ENCODE results near the gene SELENOW. TPM values are rescaled to one million over a fixed set of nuclear protein-coding genes. Genes with fewer than 3 reads are reported as not detected.

SELENOW gene
- total RNA-seq, 4 donors from 2014 or later = 185 to 262 (median 222) TPM

DNA sequence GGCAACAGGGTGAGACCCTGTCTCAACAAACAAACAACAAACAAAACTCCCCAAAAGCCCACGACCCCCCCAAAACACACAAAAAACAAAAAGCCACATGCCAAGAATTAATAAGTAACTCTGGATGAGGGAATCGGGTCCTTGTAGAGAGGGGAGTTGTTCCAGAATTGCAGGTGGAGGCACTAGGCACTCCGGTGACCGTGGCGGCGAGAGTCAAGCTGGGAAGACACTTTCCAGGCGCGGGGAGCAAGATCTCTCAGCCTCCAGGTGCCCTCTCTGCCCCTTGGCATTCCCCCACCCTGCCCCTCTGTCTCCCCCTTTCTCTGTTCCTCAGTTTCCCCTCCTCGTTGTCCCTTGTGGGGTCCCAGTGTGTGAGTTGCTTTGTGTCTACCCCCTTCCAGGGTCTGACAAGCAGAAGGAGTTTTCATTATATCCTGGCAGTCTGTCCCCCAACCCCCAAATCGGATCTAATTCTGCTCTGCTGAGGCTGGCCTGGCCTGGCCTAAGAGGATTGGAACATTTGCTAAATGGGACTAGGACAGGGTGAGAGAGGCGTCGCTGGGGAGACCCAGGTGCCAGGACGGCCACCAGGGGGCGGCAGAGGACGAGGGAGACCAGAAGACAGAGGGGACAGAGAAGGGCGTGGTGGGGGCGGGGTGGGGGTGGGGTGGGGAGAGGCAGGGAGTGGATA is 34.9 kb downstream of the SELENOW start:
- TF ChIP-seq, protein P1, sequence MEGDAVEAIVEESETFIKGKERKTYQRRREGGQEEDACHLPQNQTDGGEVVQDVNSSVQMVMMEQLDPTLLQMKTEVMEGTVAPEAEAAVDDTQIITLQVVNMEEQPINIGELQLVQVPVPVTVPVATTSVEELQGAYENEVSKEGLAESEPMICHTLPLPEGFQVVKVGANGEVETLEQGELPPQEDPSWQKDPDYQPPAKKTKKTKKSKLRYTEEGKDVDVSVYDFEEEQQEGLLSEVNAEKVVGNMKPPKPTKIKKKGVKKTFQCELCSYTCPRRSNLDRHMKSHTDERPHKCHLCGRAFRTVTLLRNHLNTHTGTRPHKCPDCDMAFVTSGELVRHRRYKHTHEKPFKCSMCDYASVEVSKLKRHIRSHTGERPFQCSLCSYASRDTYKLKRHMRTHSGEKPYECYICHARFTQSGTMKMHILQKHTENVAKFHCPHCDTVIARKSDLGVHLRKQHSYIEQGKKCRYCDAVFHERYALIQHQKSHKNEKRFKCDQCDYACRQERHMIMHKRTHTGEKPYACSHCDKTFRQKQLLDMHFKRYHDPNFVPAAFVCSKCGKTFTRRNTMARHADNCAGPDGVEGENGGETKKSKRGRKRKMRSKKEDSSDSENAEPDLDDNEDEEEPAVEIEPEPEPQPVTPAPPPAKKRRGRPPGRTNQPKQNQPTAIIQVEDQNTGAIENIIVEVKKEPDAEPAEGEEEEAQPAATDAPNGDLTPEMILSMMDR (IDR thresholded peaks at IDR 0.05; ENCODE audit: low read depth) = no peak

DNA sequence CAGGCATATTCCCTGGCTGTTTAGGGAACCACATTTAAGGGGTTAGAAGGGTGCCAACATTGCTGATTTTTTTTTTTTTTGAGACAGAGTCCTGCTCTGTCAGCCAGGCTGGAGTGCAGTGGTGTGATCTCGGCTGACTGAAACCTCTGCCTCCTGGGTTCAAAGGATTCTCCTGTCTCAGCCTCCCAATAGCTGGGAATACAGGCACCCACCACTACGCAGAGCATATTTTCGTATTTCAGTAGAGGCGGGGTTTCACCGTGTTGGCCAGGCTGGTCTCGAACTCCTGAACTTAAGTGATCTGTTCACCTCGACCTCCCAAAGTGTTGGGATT is 35.5 kb downstream of the SELENOW start:
- TF ChIP-seq, protein P1 (IDR thresholded peaks at IDR 0.05; ENCODE audit: low read depth) = no peak

DNA sequence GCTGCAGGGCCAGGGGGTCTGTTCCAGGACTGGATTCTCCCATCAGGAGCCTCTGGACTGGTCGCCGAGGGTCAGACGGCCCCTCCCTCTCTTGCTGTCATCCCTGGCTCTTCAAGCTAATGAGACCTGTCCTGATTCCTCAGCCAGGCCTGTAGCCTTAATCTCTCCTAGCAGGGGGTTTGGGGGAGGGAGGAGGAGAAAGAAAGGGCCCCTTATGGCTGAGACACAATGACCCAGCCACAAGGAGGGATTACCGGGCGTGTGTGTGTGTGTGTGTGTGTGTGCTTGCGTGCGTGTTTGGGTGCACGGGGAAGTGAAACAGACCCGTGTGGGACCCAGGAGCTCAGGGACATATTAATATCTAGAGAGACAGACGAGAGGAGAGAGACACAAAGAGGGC is 41.4 kb downstream of the SELENOW start:
- TF ChIP-seq, protein P1 (IDR thresholded peaks at IDR 0.05; ENCODE audit: low read depth) = no peak

DNA sequence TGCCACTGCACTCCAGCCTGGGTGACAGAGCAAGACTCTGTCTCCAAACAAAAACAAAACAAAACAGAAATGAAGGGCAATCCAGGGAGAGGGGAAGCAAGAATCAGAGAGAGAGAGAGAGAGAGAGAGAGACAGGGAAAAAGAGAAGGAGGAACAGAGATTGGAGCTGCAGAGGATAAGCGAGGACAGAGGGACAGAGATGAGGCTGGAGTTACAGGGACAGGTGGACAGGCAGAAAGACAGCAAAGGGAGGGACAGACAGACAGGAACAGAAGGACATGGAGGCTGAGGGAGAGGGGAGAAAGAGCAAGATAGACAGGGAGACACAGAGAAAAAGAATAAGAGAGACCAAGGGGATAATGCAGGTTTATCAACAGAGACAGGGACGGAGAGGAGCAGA is 41.9 kb downstream of the SELENOW start:
- TF ChIP-seq, protein P1 (IDR thresholded peaks at IDR 0.05; ENCODE audit: low read depth) = no peak

DNA sequence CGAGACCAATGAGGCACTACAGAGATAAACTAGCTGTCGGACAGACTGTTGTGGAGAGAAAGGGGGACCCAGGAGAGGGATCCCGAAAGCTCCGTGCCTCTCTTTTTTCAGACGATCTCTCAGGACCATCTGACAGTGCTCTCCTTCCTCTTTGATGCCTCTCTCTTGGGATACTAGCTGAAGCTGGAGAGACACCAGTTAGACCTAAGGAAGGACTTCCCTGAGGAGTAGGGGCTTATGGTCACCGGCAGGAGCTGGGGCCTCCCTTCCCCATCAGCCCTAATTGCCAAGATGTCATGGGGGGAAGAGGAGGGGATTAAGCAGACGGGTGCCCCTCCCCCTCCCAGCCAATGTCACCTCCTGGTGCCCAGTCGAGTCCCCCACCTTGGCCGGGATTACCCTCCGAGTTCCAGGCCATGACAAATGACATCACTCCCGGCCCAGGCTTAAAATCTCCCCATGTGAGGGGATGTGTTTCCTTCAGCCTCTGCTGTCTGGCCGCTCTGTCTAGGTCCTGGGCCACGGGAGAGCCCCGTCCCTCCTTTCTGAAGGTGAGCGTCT is 43.0 kb downstream of the SELENOW start, which contains the start of gene CRX:
Gene CRX (plus strand): TSS at position 478 of the 561 bp plus-strand sequence. CDS start 12,507 bp downstream, outside the sequence.
- TF ChIP-seq, protein P1 (IDR thresholded peaks at IDR 0.05; ENCODE audit: low read depth) = no peak

DNA sequence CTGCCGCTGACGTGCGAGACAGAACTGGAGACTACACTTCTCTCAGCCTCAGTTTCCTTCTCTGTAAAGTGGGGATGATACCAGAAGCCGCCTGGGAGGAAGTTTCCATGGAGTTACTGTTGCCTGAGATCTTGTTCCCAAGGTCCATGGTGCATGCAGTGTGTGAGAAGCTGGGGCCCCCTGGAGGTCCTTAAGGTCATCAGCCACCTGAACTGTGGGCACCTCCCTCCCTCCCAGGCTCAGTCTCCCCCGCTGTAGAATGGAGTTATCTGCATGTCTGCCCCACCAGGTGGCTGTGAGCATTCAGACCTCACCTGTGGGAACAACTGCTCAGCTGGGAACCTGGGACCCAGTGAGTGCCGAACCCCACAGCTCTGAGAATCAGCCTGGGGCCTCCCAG is 45.9 kb downstream of the SELENOW start:
- TF ChIP-seq, protein P1 (IDR thresholded peaks at IDR 0.05; ENCODE audit: low read depth) = no peak

DNA sequence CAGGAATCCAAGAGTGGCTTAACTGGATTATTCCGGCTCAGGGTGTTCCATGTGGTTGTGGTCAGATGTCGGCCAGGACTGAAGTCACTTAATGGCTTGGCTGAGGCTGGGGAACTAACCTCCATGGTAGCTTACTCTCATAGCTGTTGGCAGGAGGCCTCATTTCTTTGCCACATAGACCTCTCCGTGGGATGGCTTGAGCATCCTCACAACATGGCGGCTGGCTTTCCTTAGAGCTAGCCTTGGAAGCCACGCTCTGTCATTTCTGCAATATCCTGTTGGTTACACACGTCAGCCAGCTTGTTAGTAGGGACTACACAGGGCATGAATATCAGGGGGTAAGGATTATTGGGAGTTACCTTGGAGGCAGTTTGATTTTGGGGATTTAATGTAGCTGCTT is 48.3 kb downstream of the SELENOW start:
- TF ChIP-seq, protein P1 (IDR thresholded peaks at IDR 0.05; ENCODE audit: low read depth) = no peak
